Trophoblast cell (in vitro differentiated cells and primary cell): ENCODE data around the gene RUVBL2.

ENCODE experiments used
- DNase-seq, 2 donors: peaks; one replicate each; pipeline ENCODE4 v3.0.0-alpha.2; 2016
- H2AFZ ChIP-seq: 2 replicates; pipeline ENCODE4 v1.6.1; 2013; ENCODE audit warnings: low read length, moderate library complexity, mild to moderate bottlenecking; ENCODE audit not compliant: insufficient read depth, poor library complexity
- H2AK5ac ChIP-seq: 2 replicates; pipeline ENCODE4 v1.6.1; 2013; ENCODE audit warnings: mild to moderate bottlenecking, low read length
- H2BK120ac ChIP-seq: 2 replicates; pipeline ENCODE4 v1.6.1; 2013; ENCODE audit warnings: low read length, mild to moderate bottlenecking, moderate library complexity; ENCODE audit not compliant: insufficient read depth, poor library complexity
- H2BK12ac ChIP-seq: 2 replicates; pipeline ENCODE4 v1.6.1; 2013; ENCODE audit warnings: mild to moderate bottlenecking, low read length, moderate library complexity
- H2BK5ac ChIP-seq: 2 replicates; pipeline ENCODE4 v1.6.1; 2013; ENCODE audit warnings: low read length, low read depth, moderate library complexity, mild to moderate bottlenecking; ENCODE audit not compliant: poor library complexity
- H3K14ac ChIP-seq: 2 replicates; pipeline ENCODE4 v1.6.1; 2013; ENCODE audit warnings: mild to moderate bottlenecking, low read length
- H3K18ac ChIP-seq: 2 replicates; pipeline ENCODE4 v1.6.1; 2013; ENCODE audit warnings: mild to moderate bottlenecking, low read length
- H3K23ac ChIP-seq: 2 replicates; pipeline ENCODE4 v1.6.1; 2013; ENCODE audit warnings: low read length
- H3K27ac ChIP-seq: 2 replicates; pipeline ENCODE4 v1.5.1; 2013; ENCODE audit warnings: low read depth, mild to moderate bottlenecking, inconsistent platforms, low read length, moderate library complexity
- H3K27me3 ChIP-seq: 2 replicates; pipeline ENCODE4 v1.6.1; 2013; ENCODE audit warnings: inconsistent platforms, mild to moderate bottlenecking, low read length, moderate library complexity; ENCODE audit not compliant: insufficient read depth
- H3K36me3 ChIP-seq, 2 experiments: 1 replicate in 1 of 2; 2 replicates in 1 of 2; pipeline ENCODE4 v1.6.1; 2013; ENCODE audit warnings: low read length in 2 of 2, mild to moderate bottlenecking in 2 of 2, moderate library complexity in 1 of 2; ENCODE audit not compliant: insufficient read depth in 2 of 2, control insufficient read depth in 1 of 2
- H3K4ac ChIP-seq: 2 replicates; pipeline ENCODE4 v1.6.1; 2013; ENCODE audit warnings: low read depth, mild to moderate bottlenecking, low read length, moderate library complexity
- H3K4me1 ChIP-seq, 2 experiments: 1 replicate in 1 of 2; 2 replicates in 1 of 2; pipeline ENCODE4 v1.6.1; 2013; ENCODE audit warnings: low read length in 2 of 2, mild to moderate bottlenecking in 2 of 2, moderate library complexity in 1 of 2; ENCODE audit not compliant: insufficient read depth in 2 of 2, control insufficient read depth in 1 of 2
- H3K4me2 ChIP-seq: 2 replicates; pipeline ENCODE4 v1.6.1; 2013; ENCODE audit warnings: inconsistent platforms, mild to moderate bottlenecking, low read length, moderate library complexity
- H3K4me3 ChIP-seq: 2 replicates; pipeline ENCODE4 v1.5.1; 2013; ENCODE audit warnings: mild to moderate bottlenecking, low read depth, low read length, inconsistent platforms
- H3K79me1 ChIP-seq: one replicate; pipeline ENCODE4 v1.6.1; 2013; ENCODE audit warnings: low read length
- H3K79me2 ChIP-seq: 2 replicates; pipeline ENCODE4 v1.6.1; 2013; ENCODE audit warnings: low read length, mild to moderate bottlenecking; ENCODE audit not compliant: control insufficient read depth, insufficient read depth, poor library complexity
- H3K9ac ChIP-seq: 2 replicates; pipeline ENCODE4 v1.6.1; 2013; ENCODE audit warnings: mild to moderate bottlenecking, low read length
- H3K9me3 ChIP-seq: 2 replicates; pipeline ENCODE4 v1.6.1; 2013; ENCODE audit warnings: low read depth, mild to moderate bottlenecking, control low read depth, inconsistent platforms, low read length; ENCODE audit not compliant: insufficient read depth
- H4K12ac ChIP-seq: 2 replicates; pipeline ENCODE4 v1.6.1; 2013; ENCODE audit warnings: low read depth, mild to moderate bottlenecking, low read length, moderate library complexity
- H4K8ac ChIP-seq: 2 replicates; pipeline ENCODE4 v1.6.1; 2013; ENCODE audit warnings: low read depth, mild to moderate bottlenecking, low read length, moderate library complexity
- H4K91ac ChIP-seq: one replicate; pipeline ENCODE4 v1.6.1; 2013; ENCODE audit warnings: low read depth, mild to moderate bottlenecking, low read length, moderate library complexity
- WGBS: extraction: QIAGEN DNeasy Blood & Tissue Kit; methylation state at CpG from one replicate; pipeline ENCODE4 v1.1.7; 2013; ENCODE audit warnings: missing lambda C conversion rate; ENCODE audit not compliant: insufficient read length, insufficient coverage; ENCODE audit errors: extremely low coverage; 5-methylcytosine and 5-hydroxymethylcytosine counted together

Gene RUVBL2

GRCh38 chr19:48947258-48947542 is 46.5 kb upstream of the RUVBL2 start:
- no peak overlapping the region for H3K9ac ChIP-seq
- H4K8ac ChIP-seq, result no peak overlapping the region
- H4K91ac ChIP-seq, result no peak overlapping the region
- no peaks in the 10 kb centered on the region for H3K27me3 ChIP-seq
- H3K18ac ChIP-seq, result no peak overlapping the region
- no peak overlapping the region for H3K4me3 ChIP-seq
- H4K12ac ChIP-seq, result no peak overlapping the region
- peaks cover 4% of the 10 kb centered on the region for H3K9me3 ChIP-seq
- H2BK5ac ChIP-seq, result no peak overlapping the region
- peaks cover 4% of the 10 kb centered on the region in 2 experiments for H3K4me1 ChIP-seq
- WGBS, result no CpG with 5 or more reads among the region's 3 CpGs
- no peak overlapping the region for H3K23ac ChIP-seq
- H2BK12ac ChIP-seq, result no peak overlapping the region
- H3K36me3 ChIP-seq, result no peaks in the 10 kb centered on the region
- H2AFZ ChIP-seq, result no peak overlapping the region
- no peak overlapping the region for H2AK5ac ChIP-seq
- no peaks in the 10 kb centered on the region for H3K79me1 ChIP-seq
- no peak overlapping the region for H3K4me2 ChIP-seq
- no peak overlapping the region for H3K14ac ChIP-seq
- H3K79me2 ChIP-seq, result no peaks in the 10 kb centered on the region
- H2BK120ac ChIP-seq, result no peak overlapping the region
- H3K27ac ChIP-seq, result no peak overlapping the region
- DNase-seq, result no peak
- no peak overlapping the region for H3K4ac ChIP-seq

- Histone ChIP-seq H4K12ac (no peak overlapping the region), H2BK5ac (no peak overlapping the region), H3K4me3 (no peak overlapping the region), H3K4me2 (no peak overlapping the region), H3K79me1 (peaks cover 8% of the 10 kb centered on the region), H3K27ac (no peak overlapping the region), H2BK120ac (no peak overlapping the region), H3K9ac (no peak overlapping the region), H3K27me3 (no peaks in the 10 kb centered on the region), H4K8ac (no peak overlapping the region), H3K79me2 (peaks cover 5% of the 10 kb centered on the region), H3K36me3 (no peaks in the 10 kb centered on the region), H3K23ac (no peak overlapping the region), H2AFZ (no peak overlapping the region), H3K18ac (no peak overlapping the region), H2AK5ac (no peak overlapping the region), H3K4ac (no peak overlapping the region), H4K91ac (no peak overlapping the region), H2BK12ac (no peak overlapping the region), H3K9me3 (peaks cover 4% of the 10 kb centered on the region), H3K14ac (no peak overlapping the region), H3K4me1 (peaks cover 4 to 7% of the 10 kb centered on the region in 2 experiments)
- WGBS, result no CpG with 5 or more reads among the region's 3 CpGs
- DNase-seq, result peak in 1 of 2 donors; percentile 31
Measured at GRCh38 chr19:48950159-48950558, 43.5 kb upstream of the RUVBL2 start.

GRCh38 chr19:48950830-48951519 is 42.7 kb upstream of the RUVBL2 start:
- no peak overlapping the region for H3K27ac ChIP-seq
- no peak overlapping the region for H3K18ac ChIP-seq
- H2BK5ac ChIP-seq, result no peak overlapping the region
- peaks cover 12 to 15% of the 10 kb centered on the region in 2 experiments for H3K4me1 ChIP-seq
- DNase-seq, result no peak
- H3K79me2 ChIP-seq, result peaks cover 11% of the 10 kb centered on the region
- H2AFZ ChIP-seq, result no peak overlapping the region
- H3K9ac ChIP-seq, result no peak overlapping the region
- H2BK12ac ChIP-seq, result no peak overlapping the region
- peaks cover 2 to 5% of the 10 kb centered on the region in 2 experiments for H3K36me3 ChIP-seq
- peaks cover 4% of the 10 kb centered on the region for H3K9me3 ChIP-seq
- H2BK120ac ChIP-seq, result no peak overlapping the region
- no peak overlapping the region for H3K4me2 ChIP-seq
- WGBS, result no CpG with 5 or more reads among the region's 9 CpGs
- no peak overlapping the region for H3K4ac ChIP-seq
- no peak overlapping the region for H3K14ac ChIP-seq
- no peak overlapping the region for H2AK5ac ChIP-seq
- H4K8ac ChIP-seq, result no peak overlapping the region
- no peak overlapping the region for H4K12ac ChIP-seq
- H4K91ac ChIP-seq, result no peak overlapping the region
- peaks cover 14% of the 10 kb centered on the region for H3K79me1 ChIP-seq
- no peaks in the 10 kb centered on the region for H3K27me3 ChIP-seq
- no peak overlapping the region for H3K4me3 ChIP-seq
- no peak overlapping the region for H3K23ac ChIP-seq

GRCh38 chr19:48953141-48953540 is 40.5 kb upstream of the RUVBL2 start:
- Histone ChIP-seq H3K27me3 (no peaks in the 10 kb centered on the region), H2AK5ac (no peak overlapping the region), H2BK12ac (no peak overlapping the region), H3K36me3 (peaks cover 14 to 15% of the 10 kb centered on the region in 2 experiments), H3K79me2 (peaks cover 11% of the 10 kb centered on the region), H3K4ac (no peak overlapping the region), H3K4me3 (no peak overlapping the region), H2BK5ac (no peak overlapping the region), H3K4me1 (peaks cover 8 to 16% of the 10 kb centered on the region in 2 experiments), H3K9me3 (no peaks in the 10 kb centered on the region), H3K14ac (no peak overlapping the region), H4K12ac (no peak overlapping the region), H3K27ac (no peak overlapping the region), H2BK120ac (no peak overlapping the region), H3K79me1 (peaks cover 14% of the 10 kb centered on the region), H4K8ac (no peak overlapping the region), H3K4me2 (no peak overlapping the region), H3K9ac (no peak overlapping the region), H3K23ac (no peak overlapping the region), H4K91ac (no peak overlapping the region), H2AFZ (no peak overlapping the region), H3K18ac (no peak overlapping the region)
- no peak for DNase-seq
- WGBS, result no CpG with 5 or more reads among the region's 4 CpGs
